ENCODE results near the gene CAPN10.

CAPN10 gene

GRCh38 chr2:240579071-240579762 lies 7.3 kb upstream of the CAPN10 start:
- no peak for DNase-seq
- POLR2A ChIA-PET = interaction anchor here (0.7 to 1.3 kb wide), 2 partner anchors 11 kb away, joined by 3 to 4 read pairs; partner anchors contain the start of gene RNPEPL1
- Histone ChIP-seq H3K4me1 (ENCODE audit: control extremely low read depth in 1 of 4, control insufficient read depth in 4 of 4, insufficient read depth in 4 of 4, low read length in 3 of 4) (peaks cover 0 to 7% (median 3%) of the 10 kb centered on the region in 4 experiments), H3K27me3 (replicated peaks in 2 of 5; ENCODE audit: control insufficient read depth in 4 of 5, insufficient read depth in 5 of 5, low read length in 4 of 5) (no peaks in the 10 kb centered on the region), H3K36me3 (ENCODE audit: control insufficient read depth in 4 of 4, insufficient read depth in 4 of 4, low read length in 3 of 4) (peaks cover 0 to 50% (median 33%) of the 10 kb centered on the region in 4 experiments), H3K9me3 (ENCODE audit: control extremely low read depth in 1 of 5, control insufficient read depth in 4 of 5, insufficient read depth in 2 of 5, low read depth in 1 of 5, low read length in 4 of 5) (peaks cover 0 to 4% (median 0%) of the 10 kb centered on the region in 5 experiments), H3K27ac (ENCODE audit: insufficient read depth in 1 of 2, low read depth in 1 of 2, low read length in 2 of 2, poor library complexity in 1 of 2, severe bottlenecking in 2 of 2) (no peak overlapping the region), H3K4me3 (ENCODE audit: control insufficient read depth in 1 of 7, extremely low read depth in 1 of 7, insufficient read depth in 4 of 7, low read depth in 2 of 7, low read length in 6 of 7) (no peak overlapping the region)
- CTCF ChIA-PET = interaction anchor here (1.6 kb wide), 1 partner anchor 13 kb away, joined by 11 read pairs; no protein-coding TSS in a partner anchor
- 96% methylated on average over 11 of the region's 12 CpGs for WGBS (ENCODE audit: insufficient coverage)

GRCh38 chr2:240579771-240580614 lies 6.5 kb upstream of the CAPN10 start:
- POLR2A ChIA-PET = interaction anchor here (1.3 kb wide), 1 partner anchor 11 kb away, joined by 4 read pairs; the partner anchor contains the start of gene RNPEPL1
- peak in 1 of 3 donors; percentile 23 for DNase-seq
- Histone ChIP-seq H3K4me1 (ENCODE audit: control extremely low read depth in 1 of 4, control insufficient read depth in 4 of 4, insufficient read depth in 4 of 4, low read length in 3 of 4) (peaks cover 0 to 13% (median 9%) of the 10 kb centered on the region in 4 experiments), H3K4me3 (ENCODE audit: control insufficient read depth in 1 of 7, extremely low read depth in 1 of 7, insufficient read depth in 4 of 7, low read depth in 2 of 7, low read length in 6 of 7) (no peak overlapping the region), H3K27me3 (replicated peaks in 2 of 5; ENCODE audit: control insufficient read depth in 4 of 5, insufficient read depth in 5 of 5, low read length in 4 of 5) (no peaks in the 10 kb centered on the region), H3K27ac (ENCODE audit: insufficient read depth in 1 of 2, low read depth in 1 of 2, low read length in 2 of 2, poor library complexity in 1 of 2, severe bottlenecking in 2 of 2) (no peak overlapping the region), H3K36me3 (ENCODE audit: control insufficient read depth in 4 of 4, insufficient read depth in 4 of 4, low read length in 3 of 4) (peaks cover 0 to 42% (median 30%) of the 10 kb centered on the region in 4 experiments), H3K9me3 (ENCODE audit: control extremely low read depth in 1 of 5, control insufficient read depth in 4 of 5, insufficient read depth in 2 of 5, low read depth in 1 of 5, low read length in 4 of 5) (peaks cover 0 to 4% (median 0%) of the 10 kb centered on the region in 5 experiments)
- CTCF ChIA-PET = interaction anchor here (1.1 to 1.6 kb wide), 3 partner anchors 9 to 14 kb away, joined by 3 to 11 read pairs (median 4); no protein-coding TSS in a partner anchor
- WGBS (ENCODE audit: insufficient coverage) = 95% methylated on average over 27 of the region's 27 CpGs

- POLR2A ChIA-PET = no interaction called here
- Histone ChIP-seq H3K27me3 (replicated peaks in 2 of 5; ENCODE audit: control insufficient read depth in 4 of 5, insufficient read depth in 5 of 5, low read length in 4 of 5) (no peaks in the 10 kb centered on the region), H3K36me3 (ENCODE audit: control insufficient read depth in 4 of 4, insufficient read depth in 4 of 4, low read length in 3 of 4) (peaks cover 0 to 24% (median 18%) of the 10 kb centered on the region in 4 experiments), H3K4me1 (ENCODE audit: control extremely low read depth in 1 of 4, control insufficient read depth in 4 of 4, insufficient read depth in 4 of 4, low read length in 3 of 4) (peaks cover 0 to 23% (median 19%) of the 10 kb centered on the region in 4 experiments), H3K4me3 (ENCODE audit: control insufficient read depth in 1 of 7, extremely low read depth in 1 of 7, insufficient read depth in 4 of 7, low read depth in 2 of 7, low read length in 6 of 7) (no peak overlapping the region), H3K9me3 (ENCODE audit: control extremely low read depth in 1 of 5, control insufficient read depth in 4 of 5, insufficient read depth in 2 of 5, low read depth in 1 of 5, low read length in 4 of 5) (peaks cover 0 to 4% (median 0%) of the 10 kb centered on the region in 5 experiments), H3K27ac (ENCODE audit: insufficient read depth in 1 of 2, low read depth in 1 of 2, low read length in 2 of 2, poor library complexity in 1 of 2, severe bottlenecking in 2 of 2) (no peak overlapping the region)
- WGBS (ENCODE audit: insufficient coverage) = 100% methylated on average over 3 of the region's 5 CpGs
- CTCF ChIA-PET = interaction anchor here (1.0 to 2.7 kb wide), 3 partner anchors 8 to 15 kb away, joined by 3 to 13 read pairs (median 4); no protein-coding TSS in a partner anchor
- no peak for DNase-seq
These were observed 4.7 kb upstream of the CAPN10 start for GRCh38 chr2:240581811-240582210.

- peaks cover 0 to 14% (median 12%) of the 10 kb centered on the region in 4 experiments for H3K36me3 ChIP-seq (ENCODE audit: control insufficient read depth in 4 of 4, insufficient read depth in 4 of 4, low read length in 3 of 4)
- no peak overlapping the region for H3K27ac ChIP-seq (ENCODE audit: insufficient read depth in 1 of 2, low read depth in 1 of 2, low read length in 2 of 2, poor library complexity in 1 of 2, severe bottlenecking in 2 of 2)
- WGBS (ENCODE audit: insufficient coverage) = 100% methylated on average over 3 of the region's 3 CpGs
- H3K9me3 ChIP-seq (ENCODE audit: control extremely low read depth in 1 of 5, control insufficient read depth in 4 of 5, insufficient read depth in 2 of 5, low read depth in 1 of 5, low read length in 4 of 5) = peaks cover 0 to 4% (median 0%) of the 10 kb centered on the region in 5 experiments
- DNase-seq = no peak
- ChIA-PET POLR2A (no interaction called here), CTCF (interaction anchor here (1.2 to 2.7 kb wide), 3 partner anchors 9 to 43 kb away, joined by 3 to 13 read pairs (median 3); partner anchors contain the start of gene GPR35)
- no peaks in the 10 kb centered on the region for H3K27me3 ChIP-seq (replicated peaks in 2 of 5; ENCODE audit: control insufficient read depth in 4 of 5, insufficient read depth in 5 of 5, low read length in 4 of 5)
- peaks cover 2 to 31% (median 29%) of the 10 kb centered on the region in 4 experiments for H3K4me1 ChIP-seq (ENCODE audit: control extremely low read depth in 1 of 4, control insufficient read depth in 4 of 4, insufficient read depth in 4 of 4, low read length in 3 of 4)
- no peak overlapping the region for H3K4me3 ChIP-seq (ENCODE audit: control insufficient read depth in 1 of 7, extremely low read depth in 1 of 7, insufficient read depth in 4 of 7, low read depth in 2 of 7, low read length in 6 of 7)
These were observed 3.8 kb upstream of the CAPN10 start for GRCh38 chr2:240582781-240583180.

GRCh38 chr2:240583774-240584173 lies 2.8 kb upstream of the CAPN10 start:
- ChIA-PET CTCF (interaction anchor here (2.7 to 4.0 kb wide), 2 partner anchors 8 to 17 kb away, joined by 13 to 20 read pairs; no protein-coding TSS in a partner anchor), POLR2A (interaction anchor here (0.7 kb wide), 1 partner anchor 18 kb away, joined by 3 read pairs; no protein-coding TSS in a partner anchor)
- no peak for DNase-seq
- Histone ChIP-seq H3K4me3 (ENCODE audit: control insufficient read depth in 1 of 7, extremely low read depth in 1 of 7, insufficient read depth in 4 of 7, low read depth in 2 of 7, low read length in 6 of 7) (no peak overlapping the region), H3K36me3 (ENCODE audit: control insufficient read depth in 4 of 4, insufficient read depth in 4 of 4, low read length in 3 of 4) (peaks cover 0 to 7% (median 4%) of the 10 kb centered on the region in 4 experiments), H3K27me3 (replicated peaks in 2 of 5; ENCODE audit: control insufficient read depth in 4 of 5, insufficient read depth in 5 of 5, low read length in 4 of 5) (no peaks in the 10 kb centered on the region), H3K27ac (ENCODE audit: insufficient read depth in 1 of 2, low read depth in 1 of 2, low read length in 2 of 2, poor library complexity in 1 of 2, severe bottlenecking in 2 of 2) (no peak overlapping the region), H3K9me3 (ENCODE audit: control extremely low read depth in 1 of 5, control insufficient read depth in 4 of 5, insufficient read depth in 2 of 5, low read depth in 1 of 5, low read length in 4 of 5) (peaks cover 0 to 4% (median 0%) of the 10 kb centered on the region in 5 experiments), H3K4me1 (ENCODE audit: control extremely low read depth in 1 of 4, control insufficient read depth in 4 of 4, insufficient read depth in 4 of 4, low read length in 3 of 4) (peaks cover 2 to 38% (median 36%) of the 10 kb centered on the region in 4 experiments)
- WGBS (ENCODE audit: insufficient coverage) = 100% methylated on average over 2 of the region's 4 CpGs

- Histone ChIP-seq H3K4me3 (ENCODE audit: control insufficient read depth in 1 of 7, extremely low read depth in 1 of 7, insufficient read depth in 4 of 7, low read depth in 2 of 7, low read length in 6 of 7) (peak overlapping the region in 1 of 7 experiments; percentile 97), H3K27me3 (replicated peaks in 2 of 5; ENCODE audit: control insufficient read depth in 4 of 5, insufficient read depth in 5 of 5, low read length in 4 of 5) (no peaks in the 10 kb centered on the region), H3K27ac (ENCODE audit: insufficient read depth in 1 of 2, low read depth in 1 of 2, low read length in 2 of 2, poor library complexity in 1 of 2, severe bottlenecking in 2 of 2) (peak overlapping the region in 1 of 2 experiments; percentile 40), H3K36me3 (ENCODE audit: control insufficient read depth in 4 of 4, insufficient read depth in 4 of 4, low read length in 3 of 4) (peaks cover 0 to 10% (median 5%) of the 10 kb centered on the region in 4 experiments), H3K9me3 (ENCODE audit: control extremely low read depth in 1 of 5, control insufficient read depth in 4 of 5, insufficient read depth in 2 of 5, low read depth in 1 of 5, low read length in 4 of 5) (peaks cover 0 to 4% (median 0%) of the 10 kb centered on the region in 5 experiments), H3K4me1 (ENCODE audit: control extremely low read depth in 1 of 4, control insufficient read depth in 4 of 4, insufficient read depth in 4 of 4, low read length in 3 of 4) (peaks cover 2 to 38% (median 34%) of the 10 kb centered on the region in 4 experiments)
- ChIA-PET CTCF (interaction anchor here (1.1 to 4.0 kb wide), 3 partner anchors 9 to 71 kb away, joined by 3 to 20 read pairs (median 6); no protein-coding TSS in a partner anchor), POLR2A (interaction anchor here (0.7 kb wide), 1 partner anchor 18 kb away, joined by 3 read pairs; no protein-coding TSS in a partner anchor)
- WGBS (ENCODE audit: insufficient coverage) = 95% methylated on average over 2 of the region's 4 CpGs
- DNase-seq = peak in 2 of 3 donors; percentile 58 to 73
These were observed 2.0 kb upstream of the CAPN10 start for GRCh38 chr2:240584486-240585031.

All from common myeloid progenitor, CD34-positive (primary cell).